ENCODE measurements around the gene EPHA8.
A peak's percentile ranks its signal among the peaks of the same experiment; 100 is the strongest.

GRCh38 chr1:22527555-22528296 lies 35.6 kb upstream of the EPHA8 start:
- TF ChIP-seq CTCF (IDR thresholded peaks at IDR 0.05) (peak; percentile 62), EZH2phosphoT487 (IDR thresholded peaks at IDR 0.05) (no peak)
